Lung microvascular endothelial cell (primary cell): ENCODE results near the gene ATP9B. TPM values are rescaled to one million over a fixed set of nuclear protein-coding genes. Genes with fewer than 3 reads are reported as not detected.

ENCODE experiments used
- DNase-seq, 2 donors: peaks; one replicate each; pipeline versions ENCODE4 v3.0.0 to v3.0.0-alpha.2; 2010; ENCODE audit warnings: low read depth in 2 of 2
- total RNA-seq: library from RNA; depleted of rRNA; stranded (reverse); fragments of >200 nt; gene quantifications from 2 replicates; pipeline ENCODE4 v1.2.1, GENCODE V29; 2014

ATP9B gene
- total RNA-seq, 1 donor from 2014 or later = 29.0 TPM

DNA sequence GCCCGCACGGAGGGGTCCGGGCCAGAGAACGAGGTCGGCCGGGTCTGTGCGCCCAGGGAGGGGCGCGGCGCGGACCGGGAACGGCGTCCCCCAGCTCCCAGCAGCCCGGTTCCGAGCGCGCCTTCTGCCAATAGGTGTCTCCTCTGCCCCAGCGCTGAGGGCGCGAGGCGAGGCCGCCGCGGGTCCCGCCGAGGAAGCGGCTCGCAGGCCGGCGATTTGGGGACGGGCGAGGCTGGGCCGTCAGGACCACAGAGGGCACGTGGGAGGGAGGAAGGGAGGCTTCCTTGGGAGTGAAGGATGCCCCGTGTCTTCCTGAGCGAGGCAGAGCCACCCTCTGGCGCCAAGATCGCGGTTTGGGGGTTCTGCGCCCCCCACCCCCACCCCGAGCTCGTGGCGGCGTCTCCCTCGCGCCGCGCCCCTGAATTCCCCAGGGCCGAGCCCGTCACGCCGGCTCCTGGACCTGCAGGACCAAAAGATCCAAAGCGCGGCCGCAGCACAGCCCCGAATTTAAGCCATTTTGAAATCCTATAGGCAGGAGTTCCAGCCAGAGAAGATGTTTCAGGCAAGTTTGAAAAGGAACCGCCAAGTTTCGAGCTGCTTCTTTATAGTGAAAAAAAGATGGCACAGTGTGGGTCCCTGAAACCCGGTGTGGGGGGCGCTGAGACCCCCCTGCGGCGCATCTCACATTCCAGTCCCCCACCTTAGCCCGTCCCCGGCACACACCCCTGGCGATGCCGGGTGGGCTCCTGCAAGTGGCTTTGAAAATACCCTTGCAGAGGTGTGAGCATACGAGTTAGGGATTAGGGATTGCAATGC lies 327.4 kb downstream of the ATP9B start:
- peak; percentile 62 to 68 for DNase-seq

DNA sequence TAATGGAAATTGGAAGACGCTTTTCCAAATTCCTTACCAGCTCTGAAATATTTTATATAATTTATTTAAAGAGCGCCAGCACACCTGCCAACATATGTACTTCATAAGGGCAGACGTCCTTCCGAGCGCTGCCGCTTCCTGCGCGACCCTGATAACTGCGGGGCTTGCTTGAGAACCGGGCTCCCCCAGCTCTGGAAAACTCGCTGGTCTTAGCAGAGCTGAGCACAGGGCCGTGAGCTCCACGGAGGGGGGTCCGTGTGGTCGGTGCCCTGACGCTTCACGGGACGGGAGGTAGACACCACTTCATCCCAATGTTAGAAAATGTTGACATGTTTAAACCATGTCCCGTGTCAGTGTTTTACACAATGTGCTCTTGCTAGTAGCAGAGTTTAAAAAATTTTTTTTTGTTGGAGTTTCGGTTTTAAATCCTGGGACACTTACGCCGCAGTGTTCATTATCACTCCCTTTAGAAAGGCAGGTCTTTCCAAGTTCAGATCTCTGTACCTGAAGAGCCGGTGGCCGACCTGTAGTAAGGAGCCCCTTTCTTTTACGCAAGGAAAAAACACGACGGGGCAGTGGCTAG lies 328.1 kb downstream of the ATP9B start:
- no peak for DNase-seq

DNA sequence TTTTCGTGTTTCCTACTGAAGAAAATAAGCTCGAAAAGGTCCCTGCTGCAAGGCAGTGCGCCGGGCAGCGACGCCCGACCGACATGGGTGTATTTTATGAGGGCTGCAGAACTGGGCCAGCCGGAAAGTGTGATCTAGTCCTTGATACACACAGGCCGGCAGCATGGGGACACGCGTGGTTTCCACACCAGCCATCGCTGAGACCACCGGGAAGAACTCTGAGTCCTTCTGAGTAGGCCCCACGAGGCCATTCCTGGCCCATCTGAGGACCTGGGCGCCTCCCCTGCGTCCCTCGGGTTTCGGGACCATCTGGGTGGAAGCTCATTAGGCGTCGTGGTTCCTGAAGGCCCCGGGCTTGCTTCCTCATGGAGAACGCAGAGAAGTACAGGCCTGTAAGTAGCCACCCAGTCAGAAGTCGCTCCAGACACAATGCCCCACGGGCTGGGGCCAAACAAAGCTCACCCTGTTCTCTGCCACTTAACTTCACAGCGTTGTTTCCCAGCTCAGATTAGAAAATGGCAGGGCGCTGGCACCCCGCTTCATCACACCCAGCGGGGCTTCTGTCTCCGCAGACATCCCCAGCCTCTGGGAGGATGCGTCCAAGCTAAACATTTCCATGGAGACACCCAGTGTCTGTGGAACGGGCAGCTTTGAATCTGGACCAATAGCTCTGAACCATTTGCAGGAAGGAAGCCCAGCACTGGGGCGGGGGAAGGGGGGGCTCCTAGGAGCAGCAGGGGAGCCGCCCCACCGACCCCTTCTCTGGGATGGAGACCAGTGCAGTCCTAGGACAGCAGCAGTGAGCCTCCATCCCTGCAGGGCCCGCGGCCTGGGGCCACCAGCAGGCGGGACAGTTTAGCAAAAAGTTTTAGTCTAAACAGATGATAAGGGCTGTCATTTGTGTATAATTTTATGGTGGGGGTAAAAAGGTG lies 328.9 kb downstream of the ATP9B start:
- peak; percentile 35 to 75 for DNase-seq

DNA sequence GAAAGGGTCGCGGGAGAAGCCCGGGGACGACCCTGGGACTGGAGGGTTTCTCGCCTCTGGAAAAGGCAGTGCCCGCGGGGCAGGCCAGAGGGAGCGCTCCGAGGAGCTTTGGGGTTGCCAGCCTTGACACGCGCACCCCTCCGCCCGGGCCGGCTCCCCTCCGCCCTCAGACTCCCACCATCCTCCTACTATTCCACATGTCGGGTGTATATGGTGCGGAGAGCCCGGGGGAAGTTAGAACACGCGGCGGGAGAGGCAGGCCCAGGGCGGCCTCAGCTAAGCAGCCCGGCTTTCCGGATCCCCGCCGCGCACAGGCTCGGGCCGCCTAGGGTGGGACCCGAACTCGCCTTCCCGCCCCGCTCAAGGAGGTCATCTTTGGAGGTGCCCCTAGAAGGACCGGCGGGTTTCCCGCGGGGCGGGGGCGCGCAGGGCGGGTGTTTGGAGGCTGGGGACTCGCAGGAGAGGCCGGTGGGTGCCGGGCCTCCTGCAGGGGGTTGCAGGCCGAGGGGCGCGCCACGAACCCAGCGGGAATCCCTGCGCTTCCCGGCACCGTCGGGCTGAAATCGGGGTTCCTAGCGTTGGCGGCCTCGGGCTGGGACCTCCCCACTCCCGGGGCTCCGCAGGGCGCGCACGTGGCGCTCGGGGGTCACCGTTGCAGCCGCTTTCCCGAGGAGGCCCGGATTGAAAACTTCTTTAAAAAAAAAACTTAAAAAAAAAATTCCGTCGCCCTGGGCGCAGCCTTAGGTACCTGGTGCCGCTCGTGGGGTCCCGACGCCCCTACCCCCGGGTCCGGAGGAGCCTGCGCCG lies 330.3 kb downstream of the ATP9B start:
- peak in 1 of 2 donors; percentile 47 for DNase-seq

DNA sequence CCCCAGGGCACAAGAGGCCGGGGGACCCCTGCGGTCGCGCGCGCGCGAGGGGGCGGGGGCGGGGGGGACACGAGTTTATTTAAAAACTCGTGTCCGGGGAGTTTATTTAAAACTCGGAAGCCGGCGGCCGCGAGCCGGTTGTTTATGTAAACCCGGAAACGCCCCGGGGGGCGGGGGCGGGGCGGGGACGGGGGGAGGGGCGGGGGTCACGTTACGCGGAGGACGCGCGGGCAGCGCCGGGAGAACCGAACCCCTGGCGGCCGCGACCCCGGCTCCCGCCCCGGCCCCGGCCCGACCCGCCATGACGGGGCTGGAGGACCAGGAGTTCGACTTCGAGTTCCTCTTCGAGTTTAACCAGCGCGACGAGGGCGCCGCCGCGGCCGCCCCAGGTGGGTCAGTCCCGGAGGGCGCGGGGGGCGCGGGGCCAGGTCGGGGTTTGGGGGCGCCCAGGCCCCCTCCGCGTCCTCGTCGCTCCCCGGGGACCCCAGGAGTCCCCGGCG lies 330.9 kb downstream of the ATP9B start:
- DNase-seq = peak; percentile 39 to 64

DNA sequence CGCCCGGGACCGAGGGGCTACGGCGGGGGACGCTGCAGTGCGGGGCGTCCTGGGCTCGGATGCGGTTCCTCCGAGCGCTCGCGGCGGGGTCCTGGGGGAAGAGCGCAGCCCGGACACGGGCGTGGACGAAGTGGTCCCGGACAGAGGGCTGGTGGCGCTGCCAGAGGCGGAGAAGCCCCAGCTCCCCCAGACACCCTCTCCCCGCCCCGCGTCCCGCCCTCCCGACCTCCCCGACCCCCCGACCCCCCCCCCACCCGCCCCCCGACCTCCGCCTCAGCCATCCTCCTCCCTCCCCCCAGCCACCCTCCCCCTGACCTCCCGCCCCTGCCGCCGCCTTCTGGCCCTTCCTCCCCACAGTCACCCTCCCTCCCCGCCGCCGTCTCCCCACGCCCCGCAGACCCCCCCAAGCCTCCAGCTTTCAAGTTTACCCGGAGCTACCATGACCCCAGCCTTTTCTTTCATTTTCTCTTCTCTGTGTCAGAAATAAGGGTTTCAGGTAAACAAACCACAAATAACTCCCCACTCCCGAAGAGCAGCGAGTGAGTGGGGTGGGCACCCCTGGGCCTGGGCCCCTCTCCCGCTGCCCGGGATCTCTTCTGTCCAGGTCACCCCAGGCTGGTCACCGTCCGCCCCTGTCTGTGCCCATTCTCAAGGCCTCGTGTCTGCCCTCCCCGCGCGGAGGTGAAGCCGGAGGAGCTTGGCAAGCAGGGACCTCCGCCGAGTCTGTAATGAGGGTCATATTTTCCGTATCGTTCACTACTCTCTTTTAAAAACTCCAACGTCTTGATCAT lies 331.6 kb downstream of the ATP9B start:
- DNase-seq = peak in 1 of 2 donors; percentile 63

DNA sequence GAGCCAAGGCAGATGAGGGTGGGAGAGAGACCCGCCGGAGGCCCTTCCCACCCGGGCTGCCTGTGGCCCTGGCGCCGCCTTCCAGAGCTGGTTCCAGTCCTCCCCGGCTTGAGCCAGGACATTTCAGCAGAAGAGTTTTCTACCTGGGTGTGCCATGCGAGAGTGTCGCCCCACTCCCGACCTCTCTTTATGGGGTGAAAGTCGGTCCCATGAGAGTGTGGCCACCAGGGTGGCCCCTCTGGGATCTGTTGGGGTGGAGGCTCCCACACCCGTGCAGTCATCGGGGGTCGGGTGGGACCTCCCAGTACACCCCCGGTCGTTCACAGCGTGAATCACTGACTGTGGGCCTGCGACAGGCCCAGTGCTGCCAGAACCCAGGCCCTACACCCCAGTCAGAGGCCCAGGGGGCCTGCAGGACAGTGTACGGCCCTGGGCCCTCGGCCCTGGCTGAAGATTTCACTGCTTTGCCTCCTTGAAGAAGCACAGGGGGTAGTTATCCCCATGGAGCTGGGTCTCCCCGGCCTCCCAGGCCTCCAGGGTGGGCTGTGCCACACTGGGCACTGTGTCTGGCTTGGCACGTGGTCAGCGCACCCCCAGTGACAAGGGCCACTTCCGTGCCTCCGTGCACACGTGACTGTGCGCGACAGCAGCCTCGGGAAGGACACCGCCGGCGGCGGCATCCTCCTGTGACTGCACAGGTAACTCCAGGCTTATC lies 332.5 kb downstream of the ATP9B start:
- peak in 1 of 2 donors; percentile 61 for DNase-seq

DNA sequence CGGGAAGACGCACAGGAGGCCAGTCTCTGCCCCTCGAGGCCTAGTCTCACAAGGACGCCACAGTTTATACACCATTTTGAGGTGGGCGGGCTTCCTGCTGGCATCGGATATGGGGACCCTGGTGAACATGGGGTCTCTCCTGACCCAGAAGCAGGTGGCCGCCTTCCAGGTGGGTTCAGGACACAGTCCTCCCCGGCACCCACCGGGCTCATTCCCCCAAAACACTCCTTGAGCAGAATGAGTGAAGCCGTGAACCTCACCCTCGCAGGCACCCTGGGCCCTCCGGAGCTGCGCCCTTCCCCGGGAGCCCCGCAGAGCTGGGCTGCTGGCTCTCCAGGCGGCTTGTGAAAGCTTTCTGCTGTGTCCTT lies 333.0 kb downstream of the ATP9B start:
- DNase-seq = no peak

DNA sequence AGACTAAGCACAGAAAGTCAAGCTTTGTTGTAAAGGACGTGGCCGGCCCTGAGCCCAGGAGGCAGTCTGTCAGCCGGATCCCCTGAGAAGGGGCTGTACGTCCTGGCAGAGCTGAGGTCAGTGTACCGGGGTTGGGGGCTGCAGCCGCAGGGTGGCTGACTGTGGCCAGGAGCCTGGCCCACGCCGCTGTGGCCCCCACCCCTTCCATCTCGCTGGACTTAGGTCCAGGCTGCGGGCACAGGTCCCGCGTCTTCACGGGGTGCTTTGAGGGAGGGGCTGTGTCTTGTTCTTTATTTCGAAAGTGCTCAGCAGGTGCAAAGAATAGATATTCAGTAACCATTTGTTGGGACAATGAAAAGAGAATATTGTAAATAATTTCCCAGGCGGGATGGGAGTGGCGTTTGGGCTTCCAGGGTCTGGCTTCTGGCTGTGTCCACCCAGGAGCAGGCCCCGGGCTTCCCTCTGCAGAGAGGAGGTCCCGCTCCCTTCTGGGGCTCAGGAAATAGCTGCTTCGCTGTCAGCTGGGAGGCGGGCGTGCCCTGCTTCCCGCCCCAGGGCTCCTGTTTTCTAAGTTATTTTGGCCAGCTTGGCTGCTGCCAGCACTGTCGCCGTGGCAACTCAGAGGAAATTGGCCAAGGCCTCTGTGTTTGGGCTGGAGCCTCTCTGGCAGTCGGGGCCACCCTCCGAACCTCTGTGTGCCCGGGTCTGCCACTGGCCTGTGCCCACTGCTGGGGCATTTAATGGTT lies 334.0 kb downstream of the ATP9B start:
- DNase-seq = peak; percentile 67 to 91

DNA sequence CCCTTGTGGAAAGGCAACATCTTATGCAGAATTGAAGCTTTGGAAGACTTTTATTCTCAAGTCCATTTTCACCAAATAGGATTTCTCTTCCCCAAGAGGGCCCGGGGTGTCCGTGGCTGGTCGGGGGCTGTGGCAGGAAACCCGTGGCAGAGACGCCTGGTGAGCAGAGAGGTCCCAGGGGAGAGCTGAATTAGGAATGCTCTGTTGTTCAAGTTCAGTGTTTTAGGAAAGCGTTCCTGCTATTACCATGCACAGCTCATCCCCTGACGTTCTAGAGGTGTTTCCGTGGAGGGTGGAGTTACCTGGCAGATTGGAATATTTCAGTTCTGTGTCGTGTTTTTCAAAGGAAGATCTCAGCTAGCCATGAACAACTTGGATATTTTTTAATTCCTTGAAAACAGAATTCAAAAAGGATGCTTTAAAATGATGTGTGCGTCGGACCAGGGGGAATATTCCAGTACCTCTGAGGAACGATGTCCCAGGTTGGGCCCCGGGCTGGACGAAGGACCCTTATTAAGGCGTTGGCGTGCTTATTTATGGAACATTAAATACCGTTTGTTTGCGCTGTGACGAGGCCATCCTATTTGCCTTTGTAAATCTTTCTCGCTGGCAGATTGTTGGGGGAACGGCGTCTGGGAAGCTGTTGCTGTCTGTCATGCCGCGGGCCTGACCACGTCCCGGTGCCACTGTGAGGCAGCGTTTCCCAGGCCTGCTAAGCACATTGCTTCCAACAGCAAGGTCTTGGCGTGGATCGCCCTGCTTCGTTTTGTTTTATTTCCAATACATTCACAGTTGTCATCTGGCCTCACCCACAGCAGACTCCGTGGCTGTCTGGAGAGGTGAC lies 334.8 kb downstream of the ATP9B start:
- peak in 1 of 2 donors; percentile 78 for DNase-seq

DNA sequence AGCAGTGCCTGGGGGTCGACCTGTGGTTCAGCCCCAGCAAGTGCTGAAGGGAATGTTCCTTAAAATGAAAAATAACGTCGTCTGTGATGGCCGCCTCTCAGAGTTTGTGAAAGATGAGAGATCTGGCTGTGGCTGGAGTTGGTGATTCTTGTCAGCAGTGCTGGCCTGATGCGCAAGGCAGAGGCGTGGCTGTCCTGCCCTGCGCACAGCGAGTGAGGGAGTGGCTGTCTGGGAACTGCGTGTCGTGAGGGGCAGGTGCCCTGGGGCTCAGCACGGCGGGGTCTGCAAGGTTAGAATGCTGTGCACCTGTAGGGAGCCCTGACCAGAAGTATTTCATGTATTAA lies 335.3 kb downstream of the ATP9B start:
- peak in 1 of 2 donors; percentile 56 for DNase-seq

DNA sequence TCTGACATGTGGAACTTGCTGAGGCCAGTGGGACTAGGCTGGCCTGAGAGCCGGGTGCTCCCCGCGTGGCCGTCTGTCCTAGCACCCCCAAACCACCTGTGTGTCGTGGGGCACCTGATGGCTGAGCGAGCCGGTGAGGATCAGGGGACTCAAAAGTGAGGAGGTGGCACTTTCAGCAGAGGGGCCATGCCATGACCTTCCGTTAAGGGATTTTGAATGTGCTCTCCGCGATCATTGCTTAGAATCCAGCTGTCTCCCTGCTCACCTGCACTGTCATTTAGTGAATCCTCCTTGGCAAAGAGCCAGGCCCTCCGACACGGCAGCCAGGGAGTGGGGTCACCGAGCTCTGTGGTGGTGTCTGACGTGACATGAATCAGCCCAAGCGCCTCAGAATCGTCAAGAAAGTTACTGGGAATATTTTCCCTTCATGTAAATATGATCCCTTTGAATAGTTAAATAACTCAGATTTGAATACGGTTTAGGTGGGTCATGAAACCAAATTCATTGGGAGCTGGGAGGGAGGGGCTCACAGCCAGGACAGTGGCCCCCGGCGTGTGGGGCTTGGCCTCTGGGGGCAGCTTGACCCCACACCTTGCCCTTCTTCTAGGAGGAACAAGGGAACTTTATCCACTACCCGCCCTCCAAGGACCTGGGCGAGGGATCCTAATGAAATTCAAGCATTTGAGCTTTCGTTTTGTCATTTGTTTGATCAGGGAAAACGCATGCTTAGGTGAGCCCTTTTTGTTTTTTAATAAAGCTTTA lies 336.0 kb downstream of the ATP9B start:
- peak in 1 of 2 donors; percentile 40 for DNase-seq

DNA sequence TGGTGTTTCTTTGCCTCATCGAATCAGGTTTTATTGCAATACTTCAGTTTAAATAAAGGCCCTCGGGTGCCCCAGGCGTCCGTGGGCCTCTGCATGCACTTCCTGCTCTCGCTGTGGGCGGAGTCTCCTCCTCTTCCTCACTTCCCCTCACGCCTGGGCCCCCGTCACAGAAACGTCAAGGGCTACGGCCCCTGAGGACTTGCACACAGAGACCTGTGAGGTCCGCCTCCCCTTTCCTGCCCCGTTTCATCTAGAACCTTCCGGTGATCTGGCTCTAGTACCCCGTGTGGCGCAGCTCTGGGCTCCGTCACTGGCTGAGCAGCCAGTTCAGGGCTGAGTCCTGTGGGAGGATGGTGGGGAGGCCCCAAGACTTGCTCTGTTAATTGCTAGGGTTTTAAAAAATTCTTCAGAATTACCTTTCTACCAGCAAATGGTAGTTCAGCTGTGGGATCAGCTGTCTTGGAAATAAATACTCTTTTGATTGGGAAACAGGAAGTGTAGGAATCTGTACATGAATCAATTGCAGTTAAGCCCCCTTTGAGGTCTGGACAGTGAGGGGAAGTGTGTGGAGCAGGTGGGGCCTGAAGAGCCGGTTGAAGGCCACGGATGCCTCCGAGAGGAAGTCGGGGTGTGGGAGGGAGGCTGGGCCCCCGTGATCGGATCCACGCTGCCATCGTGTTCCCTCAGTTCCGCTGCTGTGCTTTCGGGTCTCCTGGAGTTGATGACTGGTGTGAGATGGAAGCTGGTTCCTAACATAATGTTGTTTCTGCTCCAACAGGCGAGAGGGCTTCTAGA lies 336.8 kb downstream of the ATP9B start:
- DNase-seq = peak; percentile 73 to 74

DNA sequence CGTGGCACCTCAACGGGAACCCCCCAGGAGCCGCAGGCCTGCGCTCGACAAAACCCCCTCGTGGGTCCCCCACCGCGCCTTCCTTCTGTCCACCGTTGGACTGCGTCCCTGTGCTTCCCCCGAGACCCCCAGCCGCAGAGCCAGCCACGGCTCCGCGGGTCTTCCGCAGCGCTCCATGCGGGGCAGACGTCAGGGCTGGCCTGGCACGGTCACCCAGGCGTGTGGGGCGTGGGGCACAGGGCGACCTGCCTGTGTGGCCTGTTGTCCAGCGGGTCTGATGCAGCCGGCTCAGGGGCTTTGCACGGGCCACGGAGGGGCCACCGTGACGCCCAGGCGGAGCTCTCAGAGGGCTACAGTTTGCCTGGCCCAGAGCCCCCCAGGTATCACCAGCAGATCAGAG lies 337.5 kb downstream of the ATP9B start:
- peak in 1 of 2 donors; percentile 33 for DNase-seq

DNA sequence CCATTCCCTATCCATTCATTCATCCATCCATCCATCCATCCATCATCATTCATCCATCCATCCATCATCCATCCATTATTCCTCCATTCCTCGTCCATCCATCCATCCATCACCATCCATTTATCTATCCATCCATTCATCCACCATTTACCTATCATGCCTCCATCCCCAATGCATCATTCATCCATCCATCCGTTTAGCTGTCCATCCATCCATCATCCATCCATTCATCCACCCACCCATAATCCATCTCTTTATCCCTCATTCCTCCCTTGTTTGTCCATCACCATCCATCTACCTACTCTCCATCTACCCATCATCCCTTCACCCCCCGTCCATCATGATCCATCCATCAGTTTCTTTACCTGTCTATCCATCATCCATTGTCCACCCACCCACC lies 340.1 kb downstream of the ATP9B start:
- DNase-seq = no peak

DNA sequence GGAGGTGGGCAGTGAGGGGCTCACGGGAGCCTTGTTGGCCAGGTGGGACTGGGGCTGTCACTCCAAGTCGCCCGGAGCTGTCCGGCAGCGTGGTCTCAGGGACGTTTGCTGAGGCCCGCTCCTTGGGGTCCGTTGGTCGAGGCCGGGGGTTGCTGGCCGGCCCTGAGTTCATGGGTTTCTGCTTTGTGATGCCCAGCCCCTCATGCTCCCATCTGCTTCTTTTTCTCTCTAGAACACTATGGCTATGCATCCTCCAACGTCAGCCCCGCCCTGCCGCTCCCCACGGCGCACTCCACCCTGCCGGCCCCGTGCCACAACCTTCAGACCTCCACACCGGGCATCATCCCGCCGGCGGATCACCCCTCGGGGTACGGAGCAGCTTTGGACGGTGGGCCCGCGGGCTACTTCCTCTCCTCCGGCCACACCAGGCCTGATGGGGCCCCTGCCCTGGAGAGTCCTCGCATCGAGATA lies 341.0 kb downstream of the ATP9B start:
- DNase-seq = no peak
